IMR-90 (cell line): ENCODE measurements around the gene CATSPER3. TPM values are rescaled to one million over a fixed set of nuclear protein-coding genes. Genes with fewer than 3 reads are reported as not detected.

Experiments
- ATAC-seq: fragments of 200-7000 bp; cut with Tn5 transposase; 2 replicates; pipeline ENCODE4 v1.9.1; 2020; ENCODE audit warnings: low read depth, mild to moderate bottlenecking, moderate library complexity
- BruUV-seq: library from RNA; stranded (reverse); fragments of 400-500 nt; replicated peaks from 2 replicates; lab custom pipeline; 2021; lab: Mats Ljungman, UMichigan
- CTCF ChIA-PET: fragments of 300-600 bp; formaldehyde crosslinking; extraction: SDS; loops from one replicate; lab custom pipeline; 2021; ENCODE audit warnings: antibody characterized with exemption; lab: Yijun Ruan, JAX
- POLR2A ChIA-PET: fragments of 300-600 bp; sonication (Branson Sonifier 250); formaldehyde crosslinking; loops from one replicate; lab custom pipeline; 2022; ENCODE audit warnings: antibody characterized with exemption; ENCODE audit not compliant: unreplicated experiment; lab: Charles Lee
- DNase-seq: peaks from one replicate; pipeline ENCODE4 v3.0.0; 2013
- H2AFZ ChIP-seq: replicated peaks from 2 replicates; pipeline ENCODE3; 2013; ENCODE audit warnings: low read length, mild to moderate bottlenecking; ENCODE audit not compliant: poor library complexity
- H2AK5ac ChIP-seq: 2 replicates; pipeline ENCODE4 v1.6.1; 2013; ENCODE audit warnings: low read depth, low read length, inconsistent platforms
- H2AK9ac ChIP-seq: replicated peaks from 2 replicates; pipeline ENCODE3; 2013; ENCODE audit warnings: mild to moderate bottlenecking, low read depth, low read length, moderate library complexity; ENCODE audit not compliant: poor library complexity
- H2BK120ac ChIP-seq: 2 replicates; pipeline ENCODE4 v1.6.1; 2013; ENCODE audit warnings: low read depth, low read length, inconsistent platforms
- H2BK15ac ChIP-seq: 3 replicates; pipeline ENCODE4 v1.6.1; 2013; ENCODE audit warnings: low read depth, low read length, inconsistent platforms
- H2BK20ac ChIP-seq: 2 replicates; pipeline ENCODE4 v1.6.1; 2013; ENCODE audit warnings: low read depth, mild to moderate bottlenecking, inconsistent platforms, low read length, moderate library complexity
- H2BK5ac ChIP-seq: 2 replicates; pipeline ENCODE4 v1.6.1; 2013; ENCODE audit warnings: mild to moderate bottlenecking, low read depth, low read length, inconsistent platforms; ENCODE audit not compliant: poor library complexity, severe bottlenecking
- H3K14ac ChIP-seq: replicated peaks from 2 replicates; pipeline ENCODE4 v1.6.1; 2013; ENCODE audit warnings: low read depth, low read length, inconsistent platforms
- H3K18ac ChIP-seq: 2 replicates; pipeline ENCODE4 v1.6.1; 2013; ENCODE audit warnings: low read depth, low read length, control low read depth
- H3K23ac ChIP-seq: 2 replicates; pipeline ENCODE4 v1.6.1; 2013; ENCODE audit warnings: low read depth, low read length, inconsistent platforms
- H3K27ac ChIP-seq: 2 replicates; pipeline ENCODE4 v1.5.1; 2013; ENCODE audit warnings: mild to moderate bottlenecking, control low read depth, low read length; ENCODE audit not compliant: insufficient read depth
- H3K27me3 ChIP-seq: 2 replicates; pipeline ENCODE4 v1.6.1; 2013; ENCODE audit warnings: low read length; ENCODE audit not compliant: control insufficient read depth, insufficient read depth
- H3K36me3 ChIP-seq: 2 replicates; pipeline ENCODE4 v1.6.1; 2013; ENCODE audit warnings: low read length, mixed read lengths; ENCODE audit not compliant: control insufficient read depth, insufficient read depth
- H3K4ac ChIP-seq: 2 replicates; pipeline ENCODE4 v1.6.1; 2013; ENCODE audit warnings: low read depth, low read length, inconsistent platforms
- H3K4me1 ChIP-seq: 2 replicates; pipeline ENCODE4 v1.6.1; 2013; ENCODE audit warnings: low read length, mixed read lengths; ENCODE audit not compliant: control insufficient read depth, insufficient read depth
- H3K4me2 ChIP-seq: 2 replicates; pipeline ENCODE4 v1.6.1; 2013; ENCODE audit warnings: low read depth, mild to moderate bottlenecking, control low read depth, low read length, moderate library complexity
- H3K4me3 ChIP-seq: 2 replicates; pipeline ENCODE4 v1.5.1; 2013; ENCODE audit warnings: low read depth, mild to moderate bottlenecking, control low read depth, low read length, moderate library complexity; ENCODE audit not compliant: insufficient read depth
- H3K56ac ChIP-seq: 2 replicates; pipeline ENCODE4 v1.6.1; 2013; ENCODE audit warnings: low read length, inconsistent platforms; ENCODE audit not compliant: insufficient read depth; ENCODE audit errors: extremely low read depth
- H3K79me1 ChIP-seq, 2 experiments: 2 replicates each; pipeline ENCODE4 v1.6.1; 2013; ENCODE audit warnings: low read length in 2 of 2, inconsistent platforms in 1 of 2, low read depth in 1 of 2
- H3K9ac ChIP-seq: 2 replicates; pipeline ENCODE4 v1.6.1; 2013; ENCODE audit warnings: low read depth, low read length, control low read depth
- H3K9me1 ChIP-seq: 2 replicates; pipeline ENCODE4 v1.6.1; 2013; ENCODE audit warnings: low read length, inconsistent platforms; ENCODE audit not compliant: insufficient read depth
- H3K9me3 ChIP-seq: 2 replicates; pipeline ENCODE4 v1.6.1; 2013; ENCODE audit warnings: low read length; ENCODE audit not compliant: control insufficient read depth, insufficient read depth
- H4K20me1 ChIP-seq: 2 replicates; pipeline ENCODE4 v1.6.1; 2013; ENCODE audit warnings: low read length, inconsistent platforms; ENCODE audit not compliant: insufficient read depth
- H4K5ac ChIP-seq: 2 replicates; pipeline ENCODE4 v1.6.1; 2013; ENCODE audit warnings: mild to moderate bottlenecking, low read depth, low read length, control low read depth
- H4K8ac ChIP-seq, 2 experiments: 2 replicates each; pipeline ENCODE4 v1.6.1; 2013; ENCODE audit warnings: low read depth in 2 of 2, low read length in 2 of 2, control low read depth in 1 of 2, inconsistent platforms in 1 of 2
- H4K91ac ChIP-seq: 2 replicates; pipeline ENCODE4 v1.6.1; 2013; ENCODE audit warnings: low read depth, low read length, inconsistent platforms; ENCODE audit not compliant: insufficient read depth
- BHLHE40 ChIP-seq: fragments of 150-350 bp; IDR thresholded peaks from 2 replicates; pipeline ENCODE4 v1.6.1; 2016; ENCODE audit warnings: mild to moderate bottlenecking, low read depth, low read length
- CEBPB ChIP-seq: IDR thresholded peaks from 2 replicates; pipeline ENCODE4 v1.6.1; 2012; ENCODE audit warnings: low read depth, low read length, improper control_type of control experiment
- CHD1 ChIP-seq: IDR thresholded peaks from 2 replicates; pipeline ENCODE4 v1.6.1; 2012; ENCODE audit warnings: low read depth, low read length, improper control_type of control experiment
- FOS ChIP-seq: fragments of 150-350 bp; IDR thresholded peaks from 2 replicates; pipeline ENCODE4 v1.6.1; 2016; ENCODE audit warnings: low read depth, low read length
- MAFK ChIP-seq: IDR thresholded peaks from 2 replicates; pipeline ENCODE4 v1.6.1; 2012; ENCODE audit warnings: low read depth, low read length, improper control_type of control experiment
- MAZ ChIP-seq: IDR thresholded peaks from 2 replicates; pipeline ENCODE4 v1.6.1; 2012; ENCODE audit warnings: low read depth, mild to moderate bottlenecking, low read length, improper control_type of control experiment, moderate library complexity, borderline replicate concordance
- MXI1 ChIP-seq: IDR thresholded peaks from 2 replicates; pipeline ENCODE4 v1.6.1; 2012; ENCODE audit warnings: low read depth, mild to moderate bottlenecking, low read length, moderate library complexity, borderline replicate concordance
- NFE2L2 ChIP-seq: fragments of 150-350 bp; IDR thresholded peaks from 2 replicates; pipeline ENCODE4 v1.6.1; 2016; ENCODE audit warnings: low read depth, mild to moderate bottlenecking, low read length
- POLR2A ChIP-seq: IDR thresholded peaks from 2 replicates; pipeline ENCODE4 v1.6.1; 2012; ENCODE audit warnings: mild to moderate bottlenecking, low read depth, low read length
- RAD21 ChIP-seq: IDR thresholded peaks from 2 replicates; pipeline ENCODE4 v1.6.1; 2012; ENCODE audit warnings: low read length, improper control_type of control experiment
- RCOR1 ChIP-seq: IDR thresholded peaks from 2 replicates; pipeline ENCODE4 v1.6.1; 2012; ENCODE audit warnings: mild to moderate bottlenecking, low read length, improper control_type of control experiment; ENCODE audit not compliant: insufficient replicate concordance
- RFX5 ChIP-seq: IDR thresholded peaks from 2 replicates; pipeline ENCODE4 v1.8.0; 2012; ENCODE audit warnings: low read depth, mild to moderate bottlenecking, low read length, moderate library complexity
- SMC3 ChIP-seq: fragments of 150-350 bp; IDR thresholded peaks from 2 replicates; pipeline ENCODE4 v1.6.1; 2016; ENCODE audit warnings: low read depth, mild to moderate bottlenecking, antibody characterized with exemption, low read length, moderate library complexity
- WGBS, 2 experiments: methylation state at CpG; one replicate each; pipeline versions ENCODE4 v1.1.5 to v1.1.7; 2013; ENCODE audit warnings: missing lambda C conversion rate in 2 of 2; ENCODE audit not compliant: insufficient read length in 1 of 2; ENCODE audit errors: extremely low coverage in 2 of 2; 5-methylcytosine and 5-hydroxymethylcytosine counted together
- dilution Hi-C: fragments of 300-500 bp; cut with HindIII; formaldehyde crosslinking; loops from one replicate; pipeline ENCODE4 v1.14.3; 2018; ENCODE audit warnings: low sequenced_read_pairs; ENCODE audit not compliant: unreplicated experiment
- in situ Hi-C: fragments of 300-500 bp; cut with MboI; formaldehyde crosslinking; loops from 3 replicates; pipeline ENCODE4 v1.14.3; 2019; ENCODE audit warnings: low sequenced_read_pairs, inconsistent platforms, mixed read lengths
- intact Hi-C: fragments of 100-400 bp; cut with micrococcal nuclease; formaldehyde crosslinking; loops from 2 replicates; pipeline ENCODE4 v1.10.0; 2022
- polyA plus RNA-seq, 3 experiments: library from polyadenylated mRNA; depleted of rRNA; stranded (reverse); fragments of >200 nt; gene quantifications; 2 replicates each; pipeline ENCODE4 v1.2.3, GENCODE V29; 2012; ENCODE audit warnings: low replicate concordance in 1 of 3
- total RNA-seq: library from RNA; depleted of rRNA; stranded (reverse); fragments of >200 nt; gene quantifications from 2 replicates; pipeline ENCODE4 v1.2.3, GENCODE V29; 2012
- TF ChIP-seq, protein P1 (sequence below): conservative IDR thresholded peaks from 2 replicates; pipeline ENCODE4 v1.5.1; 2012; ENCODE audit warnings: mild to moderate bottlenecking, low read depth, low read length, improper control_type of control experiment
- TF ChIP-seq, protein P2 (sequence below): fragments of 150-350 bp; IDR thresholded peaks from 2 replicates; pipeline ENCODE4 v1.6.1; 2017; ENCODE audit warnings: mild to moderate bottlenecking, antibody characterized with exemption, low read length, low read depth
- TF ChIP-seq, protein P3 (sequence below): fragments of 150-350 bp; IDR thresholded peaks from 2 replicates; pipeline ENCODE4 v1.6.1; 2016; ENCODE audit warnings: low read depth, mild to moderate bottlenecking, low read length, moderate library complexity, borderline replicate concordance

Gene CATSPER3
- total and polyA plus RNA-seq, 2 of the 4 experiments (the other 2 are of a cell fraction) = under 0.01 to 0.12 TPM

DNA sequence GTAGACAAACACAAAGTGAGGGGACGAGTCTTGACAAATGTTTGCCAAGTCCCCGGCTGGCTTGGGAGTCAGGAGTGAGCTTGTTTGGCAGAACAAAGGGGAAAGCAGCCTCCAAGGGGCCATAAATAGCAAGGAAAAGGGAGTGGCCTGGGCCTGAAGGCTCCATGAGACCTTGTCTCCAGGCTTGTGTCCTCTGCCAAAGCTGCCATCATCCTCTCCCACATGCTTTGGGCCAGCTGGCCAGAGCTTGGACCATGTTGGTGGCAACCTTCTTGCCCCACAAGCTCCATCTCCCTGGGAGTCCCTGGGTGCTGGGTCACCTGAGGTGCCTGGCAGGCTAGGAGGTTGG is 79.6 kb downstream of the CATSPER3 start:
- H2BK120ac ChIP-seq = no peak overlapping the region
- no peak overlapping the region for H2AK5ac ChIP-seq
- TF ChIP-seq RCOR1 (no peak), CHD1 (no peak), RFX5 (no peak), CEBPB (no peak), FOS (no peak), SMC3 (no peak), POLR2A (no peak), NFE2L2 (no peak), MAZ (no peak), BHLHE40 (no peak), MAFK (no peak), RAD21 (no peak), MXI1 (no peak)
- TF ChIP-seq, protein P1, sequence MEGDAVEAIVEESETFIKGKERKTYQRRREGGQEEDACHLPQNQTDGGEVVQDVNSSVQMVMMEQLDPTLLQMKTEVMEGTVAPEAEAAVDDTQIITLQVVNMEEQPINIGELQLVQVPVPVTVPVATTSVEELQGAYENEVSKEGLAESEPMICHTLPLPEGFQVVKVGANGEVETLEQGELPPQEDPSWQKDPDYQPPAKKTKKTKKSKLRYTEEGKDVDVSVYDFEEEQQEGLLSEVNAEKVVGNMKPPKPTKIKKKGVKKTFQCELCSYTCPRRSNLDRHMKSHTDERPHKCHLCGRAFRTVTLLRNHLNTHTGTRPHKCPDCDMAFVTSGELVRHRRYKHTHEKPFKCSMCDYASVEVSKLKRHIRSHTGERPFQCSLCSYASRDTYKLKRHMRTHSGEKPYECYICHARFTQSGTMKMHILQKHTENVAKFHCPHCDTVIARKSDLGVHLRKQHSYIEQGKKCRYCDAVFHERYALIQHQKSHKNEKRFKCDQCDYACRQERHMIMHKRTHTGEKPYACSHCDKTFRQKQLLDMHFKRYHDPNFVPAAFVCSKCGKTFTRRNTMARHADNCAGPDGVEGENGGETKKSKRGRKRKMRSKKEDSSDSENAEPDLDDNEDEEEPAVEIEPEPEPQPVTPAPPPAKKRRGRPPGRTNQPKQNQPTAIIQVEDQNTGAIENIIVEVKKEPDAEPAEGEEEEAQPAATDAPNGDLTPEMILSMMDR = no peak
- TF ChIP-seq, protein P2, sequence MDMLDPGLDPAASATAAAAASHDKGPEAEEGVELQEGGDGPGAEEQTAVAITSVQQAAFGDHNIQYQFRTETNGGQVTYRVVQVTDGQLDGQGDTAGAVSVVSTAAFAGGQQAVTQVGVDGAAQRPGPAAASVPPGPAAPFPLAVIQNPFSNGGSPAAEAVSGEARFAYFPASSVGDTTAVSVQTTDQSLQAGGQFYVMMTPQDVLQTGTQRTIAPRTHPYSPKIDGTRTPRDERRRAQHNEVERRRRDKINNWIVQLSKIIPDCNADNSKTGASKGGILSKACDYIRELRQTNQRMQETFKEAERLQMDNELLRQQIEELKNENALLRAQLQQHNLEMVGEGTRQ = no peak
- TF ChIP-seq, protein P3, sequence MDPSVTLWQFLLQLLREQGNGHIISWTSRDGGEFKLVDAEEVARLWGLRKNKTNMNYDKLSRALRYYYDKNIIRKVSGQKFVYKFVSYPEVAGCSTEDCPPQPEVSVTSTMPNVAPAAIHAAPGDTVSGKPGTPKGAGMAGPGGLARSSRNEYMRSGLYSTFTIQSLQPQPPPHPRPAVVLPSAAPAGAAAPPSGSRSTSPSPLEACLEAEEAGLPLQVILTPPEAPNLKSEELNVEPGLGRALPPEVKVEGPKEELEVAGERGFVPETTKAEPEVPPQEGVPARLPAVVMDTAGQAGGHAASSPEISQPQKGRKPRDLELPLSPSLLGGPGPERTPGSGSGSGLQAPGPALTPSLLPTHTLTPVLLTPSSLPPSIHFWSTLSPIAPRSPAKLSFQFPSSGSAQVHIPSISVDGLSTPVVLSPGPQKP = no peak
- DNase-seq (no peak), ATAC-seq (no peak)
- H2BK15ac ChIP-seq = no peak overlapping the region
- no peak overlapping the region for H2BK20ac ChIP-seq
- no peak overlapping the region for H2BK5ac ChIP-seq
- H3K18ac ChIP-seq = no peak overlapping the region
- H3K9me3 ChIP-seq = no peaks in the 10 kb centered on the region
- no peak overlapping the region for H4K5ac ChIP-seq
- dilution Hi-C loops = no loop called here
- CTCF ChIA-PET = no interaction called here
- in situ Hi-C loops = no loop called here
- peaks cover 3% of the 10 kb centered on the region; the same call in 1 of the 2 replicates for H3K9me1 ChIP-seq
- peaks cover 4% of the 10 kb centered on the region; the same call in 1 of the 2 replicates for H3K4me1 ChIP-seq
- POLR2A ChIA-PET = no interaction called here
- H3K23ac ChIP-seq = no peak overlapping the region
- no TSS peak for BruUV-seq
- H3K27me3 ChIP-seq = peaks cover 41% of the 10 kb centered on the region
- H4K91ac ChIP-seq = no peak overlapping the region
- H3K27ac ChIP-seq = no peak overlapping the region
- H3K4ac ChIP-seq = no peak overlapping the region
- H3K14ac ChIP-seq = no peak overlapping the region
- no peaks in the 10 kb centered on the region for H3K36me3 ChIP-seq
- H3K4me2 ChIP-seq = no peak overlapping the region
- no peak overlapping the region for H2AK9ac ChIP-seq
- no peak overlapping the region for H4K8ac ChIP-seq
- no peak overlapping the region for H3K4me3 ChIP-seq
- H4K20me1 ChIP-seq = no peaks in the 10 kb centered on the region; the same call in 1 of the 2 replicates
- H3K56ac ChIP-seq = no peak overlapping the region
- no peak overlapping the region for H2AFZ ChIP-seq
- intact Hi-C loops = no loop called here
- WGBS, 2 experiments = no CpG with 5 or more reads among the region's 2 CpGs
- H3K79me1 ChIP-seq = no peaks in the 10 kb centered on the region
- H3K9ac ChIP-seq = no peak overlapping the region
